Stimulated activated naive CD8-positive, alpha-beta T cell treated with anti-CD3 and anti-CD28 coated beads, Interleukin-15, Interleukin-2, amounts not matched to agents 100 U/mL and 50 U/mL, for 24 hours (primary cell): ENCODE measurements around the gene ZFYVE19.
"Not testable (repeated sequence)": the region's sequence is repeated elsewhere in the genome, so short reads cannot be mapped to it uniquely, and the experiment has no call there.

Experiments used
- ATAC-seq: fragments of 150-1000 bp; cut with Tn5 transposase; one replicate; pipeline ENCODE4 v1.10.0; 2021
- DNase-seq: peaks from one replicate; pipeline ENCODE4 v3.0.0; 2021

ZFYVE19 gene

GRCh38 chr15:40847223-40847961 is 40.5 kb downstream of the ZFYVE19 start:
- no peak for ATAC-seq
- DNase-seq = no peak

- no peak for ATAC-seq
- DNase-seq = no peak
Measured at GRCh38 chr15:40850576-40851112, 43.8 kb downstream of the ZFYVE19 start.

- no peak for DNase-seq
- ATAC-seq = no peak
Measured at GRCh38 chr15:40852529-40852928, 45.6 kb downstream of the ZFYVE19 start.

- ATAC-seq (no peak), DNase-seq (no peak)
Measured at GRCh38 chr15:40853241-40853890, 46.5 kb downstream of the ZFYVE19 start.

DNA sequence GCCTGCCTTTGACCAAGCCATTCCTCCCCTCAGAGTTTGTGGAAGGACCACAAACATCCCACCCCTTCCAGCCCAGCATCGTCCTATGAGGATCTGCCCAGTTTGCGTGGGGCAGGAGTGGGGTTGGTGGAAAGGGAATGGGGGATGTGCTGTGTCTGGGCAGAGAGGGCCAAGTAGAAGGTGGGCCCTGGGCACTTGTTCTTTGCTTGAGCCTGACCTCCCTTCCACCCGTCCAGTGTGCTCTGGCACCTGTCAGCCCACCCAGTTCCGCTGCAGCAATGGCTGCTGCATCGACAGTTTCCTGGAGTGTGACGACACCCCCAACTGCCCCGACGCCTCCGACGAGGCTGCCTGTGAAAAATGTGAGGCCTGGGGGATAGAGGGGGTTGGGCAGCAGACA is 47.3 kb downstream of the ZFYVE19 start:
- DNase-seq = no peak
- no peak for ATAC-seq

- ATAC-seq (no peak), DNase-seq (no peak)
Measured at GRCh38 chr15:40855706-40856234, 48.9 kb downstream of the ZFYVE19 start.

DNA sequence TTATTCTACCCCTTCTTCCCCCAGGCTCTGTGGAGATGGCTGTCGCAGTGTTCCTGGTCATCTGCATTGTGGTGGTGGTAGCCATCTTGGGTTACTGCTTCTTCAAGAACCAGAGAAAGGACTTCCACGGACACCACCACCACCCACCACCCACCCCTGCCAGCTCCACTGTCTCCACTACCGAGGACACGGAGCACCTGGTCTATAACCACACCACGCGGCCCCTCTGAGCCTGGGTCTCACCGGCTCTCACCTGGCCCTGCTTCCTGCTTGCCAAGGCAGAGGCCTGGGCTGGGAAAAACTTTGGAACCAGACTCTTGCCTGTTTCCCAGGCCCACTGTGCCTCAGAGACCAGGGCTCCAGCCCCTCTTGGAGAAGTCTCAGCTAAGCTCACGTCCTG is 49.9 kb downstream of the ZFYVE19 start:
- DNase-seq (no peak), ATAC-seq (no peak)

DNA sequence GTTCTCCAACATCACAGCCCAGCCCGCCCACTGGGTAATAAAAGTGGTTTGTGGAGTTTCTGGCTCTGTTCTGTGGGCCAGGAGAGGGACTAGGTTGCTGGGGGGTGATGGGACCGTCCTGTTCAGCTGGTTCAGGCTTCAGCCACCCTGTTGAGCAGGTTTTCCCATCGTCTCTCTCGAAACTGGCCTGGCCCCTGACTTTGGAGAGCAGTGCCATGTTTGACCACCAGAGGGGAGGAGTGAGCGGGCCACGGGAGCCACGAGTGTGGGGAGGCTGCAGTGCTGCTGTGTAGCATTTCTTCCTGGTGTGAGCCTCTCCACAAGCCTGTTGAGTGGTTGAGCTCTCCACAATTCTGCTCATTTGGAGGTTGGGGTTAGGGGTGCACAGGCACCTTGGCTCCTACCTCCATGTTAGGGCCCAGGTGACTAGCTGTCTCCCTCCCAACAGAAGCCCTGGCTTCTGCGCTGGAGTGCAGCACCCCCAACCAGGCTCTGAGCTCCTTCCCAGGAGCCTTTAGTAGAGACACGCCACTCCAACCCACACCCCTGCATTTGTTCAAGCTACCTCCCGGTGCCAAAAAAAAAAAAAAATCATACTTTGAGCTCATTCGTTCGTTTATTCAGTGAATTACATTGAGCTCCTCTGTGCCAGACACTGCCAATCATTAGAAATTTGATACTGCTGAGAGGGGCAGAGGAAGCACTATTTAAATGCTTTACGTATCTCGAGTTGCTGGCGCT is 50.9 kb downstream of the ZFYVE19 start:
- ATAC-seq = peak; percentile 81
- DNase-seq = peak; percentile 87

GRCh38 chr15:40858706-40859105 is 51.8 kb downstream of the ZFYVE19 start:
- DNase-seq = no peak
- ATAC-seq = no peak

GRCh38 chr15:40859206-40859851 is 52.4 kb downstream of the ZFYVE19 start:
- DNase-seq = peak; percentile 90

GRCh38 chr15:40861147-40861546 is 54.3 kb downstream of the ZFYVE19 start:
- DNase-seq, ATAC-seq: not testable (repeated sequence)

More at GRCh38 chr15:40859206-40859851, 52.4 kb downstream of the ZFYVE19 start:
- ATAC-seq = peak; percentile 84

GRCh38 chr15:40863660-40864270 is 56.9 kb downstream of the ZFYVE19 start:
- DNase-seq = no peak
- ATAC-seq = no peak
